Transverse colon (tissue), 4 donors: ENCODE data around the gene ZNF273.

Experiments used
- CTCF ChIP-seq, 5 experiments: fragments of 200-600 bp in 3 of 5; fragments of 450-650 bp in 2 of 5; sonication (generic) in 3 of 5; IDR thresholded peaks; 1 replicate in 2 of 5; 2 replicates in 3 of 5; pipeline ENCODE4 v1.5.1; 2016 to 2017; ENCODE audit warnings: antibody characterized with exemption in 5 of 5, inconsistent platforms in 3 of 5, mild to moderate bottlenecking in 2 of 5, moderate library complexity in 1 of 5
- EP300 ChIP-seq: sonication (generic); formaldehyde crosslinking; IDR thresholded peaks from one replicate; pipeline ENCODE4 v1.6.1; 2017; ENCODE audit warnings: antibody characterized with exemption, low read depth
- POLR2A ChIP-seq: fragments of 450-650 bp; IDR thresholded peaks from one replicate; pipeline ENCODE4 v1.6.1; 2016; ENCODE audit warnings: antibody characterized with exemption, mild to moderate bottlenecking, moderate library complexity
- POLR2AphosphoS5 ChIP-seq, 3 donors: sonication (generic); formaldehyde crosslinking; IDR thresholded peaks; one replicate each; pipeline ENCODE4 v1.6.1; 2016; ENCODE audit warnings: antibody characterized with exemption in 3 of 3

GRCh38 chr7:64885520-64886240, 17.4 kb upstream of the ZNF273 start:
- no peak for TF ChIP-seq POLR2A
- no peak for TF ChIP-seq CTCF (IDR thresholded peaks at IDR 0.05)
- TF ChIP-seq POLR2AphosphoS5 (IDR thresholded peaks at IDR 0.05), result no peak
- TF ChIP-seq EP300, result no peak
